HepG2 (cell line): Measurements from ENCODE around the gene NPSR1. TPM values are rescaled to one million over a fixed set of nuclear protein-coding genes. Genes with fewer than 3 reads are reported as not detected.

Experiments used
- ATAC-seq: fragments of 200-7000 bp; cut with Tn5 transposase; 3 replicates; pipeline ENCODE4 v1.9.1; 2020; ENCODE audit warnings: mild to moderate bottlenecking, moderate library complexity
- BruUV-seq: library from RNA; stranded (reverse); fragments of 400-500 nt; replicated peaks from 2 replicates; lab custom pipeline; 2021; lab: Mats Ljungman, UMichigan
- CTCF ChIA-PET: fragments of 300-600 bp; formaldehyde crosslinking; extraction: SDS; loops from one replicate; lab custom pipeline; 2021; ENCODE audit warnings: low total read pairs, inconsistent platforms, low intra/inter-chr PET ratio; lab: Yijun Ruan, JAX
- POLR2A ChIA-PET: fragments of 350-600 bp; sonication (Branson Sonifier 250); formaldehyde crosslinking; loops from one replicate; lab custom pipeline; 2020; ENCODE audit warnings: antibody characterized with exemption, inconsistent platforms; lab: Yijun Ruan, JAX
- DNase-seq: peaks from one replicate; pipeline ENCODE4 v3.0.0-alpha.2; 2015; ENCODE audit warnings: low spot score
- FAIRE-seq: peaks from 3 replicates; lab custom pipeline; 2011; peaks lifted over from hg19 to GRCh38; lab: Jason Lieb, UNC
- H2AFZ ChIP-seq: one replicate; pipeline ENCODE4 v1.6.1; 2011; ENCODE audit warnings: low read length, inconsistent platforms
- H3K27ac ChIP-seq: fragments of 300-600 bp; 3 replicates; pipeline ENCODE4 v1.8.0; 2011; ENCODE audit warnings: mixed run types, mild to moderate bottlenecking, mixed read lengths, low read length, inconsistent platforms; ENCODE audit not compliant: insufficient read depth; ENCODE audit errors: extremely low read length
- H3K27me3 ChIP-seq, 2 experiments: fragments of 200-600 bp in 1 of 2; 2 replicates in 1 of 2; 3 replicates in 1 of 2; pipeline versions ENCODE4 v1.6.0 to v1.8.0; 2011; ENCODE audit warnings: low read length in 2 of 2, mild to moderate bottlenecking in 2 of 2, moderate library complexity in 2 of 2, inconsistent platforms in 1 of 2; ENCODE audit not compliant: insufficient read depth in 2 of 2, control insufficient read depth in 1 of 2
- H3K36me3 ChIP-seq, 2 experiments: fragments of 200-600 bp in 1 of 2; replicated peaks in 1 of 2; 2 replicates in 1 of 2; 3 replicates in 1 of 2; pipeline versions ENCODE4 v1.5.1 to v1.8.0; 2011; ENCODE audit warnings: low read length in 2 of 2, inconsistent platforms in 1 of 2; ENCODE audit not compliant: insufficient read depth in 2 of 2, control insufficient read depth in 1 of 2
- H3K4me1 ChIP-seq: 2 replicates; pipeline ENCODE4 v1.5.1; 2012; ENCODE audit warnings: low read length, inconsistent platforms; ENCODE audit not compliant: insufficient read depth
- H3K4me2 ChIP-seq: 2 replicates; pipeline ENCODE4 v1.6.0; 2011; ENCODE audit warnings: low read depth, low read length, inconsistent platforms
- H3K4me3 ChIP-seq, 3 experiments: fragments of 200-600 bp in 1 of 3; sonication (generic), shearing (Covaris generic) in 1 of 3; replicated peaks in 1 of 3; 2 replicates each; pipeline ENCODE4 v1.5.1; 2011 to 2016; ENCODE audit warnings: low read length in 3 of 3, inconsistent platforms in 2 of 3, low read depth in 2 of 3, mild to moderate bottlenecking in 2 of 3, control low read depth in 1 of 3, mixed read lengths in 1 of 3; ENCODE audit not compliant: insufficient read depth in 1 of 3
- H3K79me2 ChIP-seq: one replicate; pipeline ENCODE4 v1.6.1; 2011; ENCODE audit warnings: low read length, inconsistent platforms; ENCODE audit not compliant: insufficient read depth
- H3K9ac ChIP-seq: 2 replicates; pipeline ENCODE4 v1.6.0; 2011; ENCODE audit warnings: mild to moderate bottlenecking, low read depth, low read length, inconsistent platforms; ENCODE audit not compliant: insufficient read depth
- H3K9me3 ChIP-seq: 2 replicates; pipeline ENCODE4 v1.5.1; 2012; ENCODE audit warnings: mild to moderate bottlenecking, low read length
- H4K20me1 ChIP-seq: 2 replicates; pipeline ENCODE4 v1.6.0; 2011; ENCODE audit warnings: inconsistent platforms, mild to moderate bottlenecking, low read length, moderate library complexity; ENCODE audit not compliant: insufficient read depth
- EHMT2 ChIP-seq: fragments of 200-600 bp; sonication (generic); IDR thresholded peaks from 2 replicates; pipeline ENCODE4 v1.7.0; 2017; ENCODE audit warnings: antibody characterized with exemption, low read depth, low read length, borderline replicate concordance
- KLF9 ChIP-seq: IDR thresholded peaks from 2 replicates; pipeline ENCODE4 v1.6.1; 2016; ENCODE audit warnings: low read depth
- LCORL ChIP-seq, 2 experiments: fragments of 450-650 bp in 1 of 2; sonication (generic) in 1 of 2; formaldehyde crosslinking in 1 of 2; IDR thresholded peaks; 2 replicates each; pipeline versions ENCODE4 v1.5.0 to v1.6.1; 2017 to 2020; ENCODE audit warnings: antibody characterized with exemption in 1 of 2, missing genetic modification reagents in 1 of 2
- NR2F2 ChIP-seq: IDR thresholded peaks from 2 replicates; pipeline ENCODE4 v1.6.1; 2012; ENCODE audit warnings: low read depth, inconsistent platforms, borderline replicate concordance
- POLR2G ChIP-seq: fragments of 200-400 bp; formaldehyde crosslinking; IDR thresholded peaks from 2 replicates; pipeline ENCODE4 v1.6.1; 2018; ENCODE audit warnings: mild to moderate bottlenecking, low read depth, low read length, moderate library complexity
- SETDB1 ChIP-seq: sonication (generic); formaldehyde crosslinking; IDR thresholded peaks from 2 replicates; pipeline ENCODE4 v1.5.1; 2020; ENCODE audit warnings: missing genetic modification reagents, mild to moderate bottlenecking, borderline replicate concordance
- STAT6 ChIP-seq: sonication (generic); formaldehyde crosslinking; IDR thresholded peaks from 2 replicates; pipeline ENCODE4 v1.4.0; 2020; ENCODE audit warnings: missing genetic modification reagents, mild to moderate bottlenecking, borderline replicate concordance
- ZEB1 ChIP-seq: IDR thresholded peaks from 2 replicates; pipeline ENCODE4 v1.6.1; 2012; ENCODE audit warnings: mild to moderate bottlenecking, low read depth, inconsistent platforms; ENCODE audit not compliant: insufficient replicate concordance
- ZNF10 ChIP-seq: sonication (generic); formaldehyde crosslinking; IDR thresholded peaks from 2 replicates; pipeline ENCODE4 v1.4.0; 2020; ENCODE audit warnings: mild to moderate bottlenecking, low read depth, missing genetic modification reagents, borderline replicate concordance
- ZNF264 ChIP-seq: sonication (generic); formaldehyde crosslinking; IDR thresholded peaks from 2 replicates; pipeline ENCODE4 v1.4.0; 2020; ENCODE audit warnings: missing genetic modification reagents
- ZNF276 ChIP-seq: sonication (generic); formaldehyde crosslinking; IDR thresholded peaks from 2 replicates; pipeline ENCODE4 v1.4.0; 2020; ENCODE audit warnings: mild to moderate bottlenecking, low read depth, missing genetic modification reagents
- ZNF331 ChIP-seq: sonication (generic); formaldehyde crosslinking; IDR thresholded peaks from 2 replicates; pipeline ENCODE4 v1.4.0; 2020; ENCODE audit warnings: missing genetic modification reagents
- ZNF709 ChIP-seq: sonication (generic); formaldehyde crosslinking; IDR thresholded peaks from 2 replicates; pipeline ENCODE4 v1.5.0; 2020; ENCODE audit warnings: mild to moderate bottlenecking, missing genetic modification reagents
- ZNF83 ChIP-seq: sonication (generic); formaldehyde crosslinking; IDR thresholded peaks from 2 replicates; pipeline ENCODE4 v1.4.0; 2020; ENCODE audit warnings: missing genetic modification reagents, mild to moderate bottlenecking, borderline replicate concordance
- WGBS: methylation state at CpG from one replicate; pipeline ENCODE4 v1.1.6; 2017; ENCODE audit warnings: low lambda C conversion rate; 5-methylcytosine and 5-hydroxymethylcytosine counted together
- in situ Hi-C: cut with HindIII; loops from 2 replicates; pipeline ENCODE4 v1.10.0; 2017; ENCODE audit warnings: low pct_unique_long_range_greater_than_20kb; ENCODE audit not compliant: extremely low pct_ligation_motif_present
- intact Hi-C: fragments of 100-400 bp; cut with micrococcal nuclease; formaldehyde crosslinking; loops from one replicate; pipeline ENCODE4 v1.10.0; 2022; ENCODE audit not compliant: unreplicated experiment
- polyA plus RNA-seq, 8 experiments: library from polyadenylated mRNA; depleted of rRNA in 3 of 8; stranded (reverse) in 7 of 8; unstranded in 1 of 8; fragments of >200 nt; fragmentation: Illumina TruSeq in 4 of 8; extraction: Trizol in 4 of 8; gene quantifications; 2 replicates each; pipeline versions ENCODE4 v1.2.1 to v1.2.3, GENCODE V29; 2011 to 2016; ENCODE audit warnings: low read depth in 4 of 8, missing spikeins in 1 of 8, mixed read lengths in 1 of 8; ENCODE audit not compliant: insufficient read depth in 1 of 8
- total RNA-seq, 5 experiments: library from RNA; depleted of rRNA; stranded (reverse); fragments of >200 nt; fragmentation: Illumina TruSeq; extraction: Trizol; gene quantifications; 2 replicates each; pipeline ENCODE4 v1.2.3, GENCODE V29; 2016; ENCODE audit warnings: low read depth in 1 of 5
- TF ChIP-seq, protein P1 (sequence below): IDR thresholded peaks from 2 replicates; pipeline ENCODE4 v1.4.0; 2020; ENCODE audit warnings: mild to moderate bottlenecking, missing genetic modification reagents

The NPSR1 gene
- total and polyA plus RNA-seq, 2 of the 13 experiments (the other 11 are each of a cell fraction or from before 2014, with no cell fraction given), result not detected

DNA sequence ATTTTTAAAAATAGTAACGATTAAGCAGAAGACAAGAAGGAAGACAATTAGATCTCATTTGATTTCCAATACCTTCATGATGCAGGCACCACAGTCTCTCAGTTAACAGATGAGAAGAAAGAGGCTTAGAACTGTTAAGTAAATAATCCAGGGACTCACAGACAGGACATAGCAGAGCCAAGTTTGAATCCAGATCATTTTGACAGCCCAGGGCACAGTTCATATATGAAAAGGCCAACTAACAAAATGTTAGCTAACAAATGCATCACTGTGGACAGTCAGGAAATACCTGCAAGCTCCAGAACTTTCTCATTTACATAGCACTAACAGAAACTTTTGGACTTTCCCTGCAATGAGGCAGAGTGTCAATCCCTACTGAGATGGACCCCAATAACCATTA, 4.2 kb upstream of the NPSR1 start:
- Histone ChIP-seq H3K9ac (no peak overlapping the region), H3K4me1 (peaks cover 44% of the 10 kb centered on the region), H2AFZ (no peak overlapping the region), H3K4me3 (no peak overlapping the region), H3K27me3 (no peaks in the 10 kb centered on the region), H3K36me3 (peaks cover 0 to 4% of the 10 kb centered on the region in 2 experiments; a peak in 1 of 5 replicates), H3K4me2 (peak overlapping the region; percentile 56), H3K79me2 (no peaks in the 10 kb centered on the region), H3K9me3 (no peaks in the 10 kb centered on the region), H3K27ac (peak overlapping the region; percentile 65), H4K20me1 (no peaks in the 10 kb centered on the region)
- ChIA-PET CTCF (no interaction called here), POLR2A (interaction anchor here (2.1 kb wide), 1 partner anchor 104 kb away, joined by 12 read pairs; no protein-coding TSS in a partner anchor)
- in situ Hi-C loops, result no loop called here
- WGBS, result 9% methylated on average over 1 of the region's 1 CpG
- ATAC-seq (peak; percentile 84), FAIRE-seq (peak; percentile 63), DNase-seq (peak; percentile 79)
- no TSS peak for BruUV-seq
- intact Hi-C loops, result no loop called here
- TF ChIP-seq STAT6 (CRISPR knock-in tag), result no peak
- TF ChIP-seq KLF9 (CRISPR knock-in tag), result no peak
- no peak for TF ChIP-seq ZEB1
- TF ChIP-seq, protein P1, sequence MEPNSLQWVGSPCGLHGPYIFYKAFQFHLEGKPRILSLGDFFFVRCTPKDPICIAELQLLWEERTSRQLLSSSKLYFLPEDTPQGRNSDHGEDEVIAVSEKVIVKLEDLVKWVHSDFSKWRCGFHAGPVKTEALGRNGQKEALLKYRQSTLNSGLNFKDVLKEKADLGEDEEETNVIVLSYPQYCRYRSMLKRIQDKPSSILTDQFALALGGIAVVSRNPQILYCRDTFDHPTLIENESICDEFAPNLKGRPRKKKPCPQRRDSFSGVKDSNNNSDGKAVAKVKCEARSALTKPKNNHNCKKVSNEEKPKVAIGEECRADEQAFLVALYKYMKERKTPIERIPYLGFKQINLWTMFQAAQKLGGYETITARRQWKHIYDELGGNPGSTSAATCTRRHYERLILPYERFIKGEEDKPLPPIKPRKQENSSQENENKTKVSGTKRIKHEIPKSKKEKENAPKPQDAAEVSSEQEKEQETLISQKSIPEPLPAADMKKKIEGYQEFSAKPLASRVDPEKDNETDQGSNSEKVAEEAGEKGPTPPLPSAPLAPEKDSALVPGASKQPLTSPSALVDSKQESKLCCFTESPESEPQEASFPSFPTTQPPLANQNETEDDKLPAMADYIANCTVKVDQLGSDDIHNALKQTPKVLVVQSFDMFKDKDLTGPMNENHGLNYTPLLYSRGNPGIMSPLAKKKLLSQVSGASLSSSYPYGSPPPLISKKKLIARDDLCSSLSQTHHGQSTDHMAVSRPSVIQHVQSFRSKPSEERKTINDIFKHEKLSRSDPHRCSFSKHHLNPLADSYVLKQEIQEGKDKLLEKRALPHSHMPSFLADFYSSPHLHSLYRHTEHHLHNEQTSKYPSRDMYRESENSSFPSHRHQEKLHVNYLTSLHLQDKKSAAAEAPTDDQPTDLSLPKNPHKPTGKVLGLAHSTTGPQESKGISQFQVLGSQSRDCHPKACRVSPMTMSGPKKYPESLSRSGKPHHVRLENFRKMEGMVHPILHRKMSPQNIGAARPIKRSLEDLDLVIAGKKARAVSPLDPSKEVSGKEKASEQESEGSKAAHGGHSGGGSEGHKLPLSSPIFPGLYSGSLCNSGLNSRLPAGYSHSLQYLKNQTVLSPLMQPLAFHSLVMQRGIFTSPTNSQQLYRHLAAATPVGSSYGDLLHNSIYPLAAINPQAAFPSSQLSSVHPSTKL (CRISPR knock-in tag), result 0 out of 2 replicates have a peak, but pooled peaks have one; percentile 42
- TF ChIP-seq POLR2G, result no peak
- TF ChIP-seq ZNF10 (CRISPR knock-in tag), result no peak
- TF ChIP-seq ZNF331 (CRISPR knock-in tag), result 0 out of 2 replicates have a peak, but pooled peaks have one; percentile 14
- TF ChIP-seq EHMT2, result peak; percentile 48; the same call in 1 of the 2 replicates
- peak; percentile 14; the same call in 1 of the 2 replicates for TF ChIP-seq LCORL (IDR thresholded peaks at IDR 0.05)
- no peak for TF ChIP-seq LCORL (CRISPR knock-in tag; IDR thresholded peaks at IDR 0.05)
- TF ChIP-seq ZNF709, result no peak
- peak; percentile 86; the same call in 1 of the 2 replicates for TF ChIP-seq ZNF264 (CRISPR knock-in tag)
- TF ChIP-seq SETDB1 (CRISPR knock-in tag), result no peak
- no peak for TF ChIP-seq ZNF83 (CRISPR knock-in tag)
- TF ChIP-seq ZNF276 (CRISPR knock-in tag), result no peak
- TF ChIP-seq NR2F2, result no peak
